ENCODE measurements around the gene SPDYE4. TPM values are rescaled to one million over a fixed set of nuclear protein-coding genes. Genes with fewer than 3 reads are reported as not detected.

Gene SPDYE4
- polyA plus RNA-seq, 1 donor: 0.73 TPM

GRCh38 chr17:8741366-8741765, 17.0 kb downstream of the SPDYE4 start:
- no peak for DNase-seq

- no peak for DNase-seq
These were observed 17.9 kb downstream of the SPDYE4 start for GRCh38 chr17:8740486-8740885.

DNA sequence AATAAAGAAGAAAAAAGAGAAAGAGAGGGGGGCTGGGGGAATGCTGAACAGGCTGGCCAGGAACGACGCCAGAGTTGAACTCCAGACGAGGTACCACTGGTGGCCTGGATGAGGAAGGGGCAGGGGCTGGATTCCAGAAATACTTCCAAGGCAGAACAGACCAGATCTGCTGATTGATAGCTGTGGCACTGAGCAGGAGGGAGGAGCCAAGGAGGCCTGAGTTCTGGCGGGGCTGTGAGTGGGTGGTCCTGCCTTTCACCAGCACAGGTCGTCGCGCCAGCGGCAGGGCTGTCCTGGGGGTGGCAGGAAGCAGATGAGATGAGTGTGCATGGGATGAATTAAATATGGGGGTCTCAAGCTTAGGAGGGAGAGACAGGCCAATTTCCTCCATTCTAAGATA, 19.2 kb downstream of the SPDYE4 start:
- DNase-seq: peak; percentile 68

- no peak for DNase-seq
These were observed 21.6 kb downstream of the SPDYE4 start for GRCh38 chr17:8736796-8737195.

GRCh38 chr17:8736362-8736761, 22.0 kb downstream of the SPDYE4 start:
- DNase-seq: no peak

DNA sequence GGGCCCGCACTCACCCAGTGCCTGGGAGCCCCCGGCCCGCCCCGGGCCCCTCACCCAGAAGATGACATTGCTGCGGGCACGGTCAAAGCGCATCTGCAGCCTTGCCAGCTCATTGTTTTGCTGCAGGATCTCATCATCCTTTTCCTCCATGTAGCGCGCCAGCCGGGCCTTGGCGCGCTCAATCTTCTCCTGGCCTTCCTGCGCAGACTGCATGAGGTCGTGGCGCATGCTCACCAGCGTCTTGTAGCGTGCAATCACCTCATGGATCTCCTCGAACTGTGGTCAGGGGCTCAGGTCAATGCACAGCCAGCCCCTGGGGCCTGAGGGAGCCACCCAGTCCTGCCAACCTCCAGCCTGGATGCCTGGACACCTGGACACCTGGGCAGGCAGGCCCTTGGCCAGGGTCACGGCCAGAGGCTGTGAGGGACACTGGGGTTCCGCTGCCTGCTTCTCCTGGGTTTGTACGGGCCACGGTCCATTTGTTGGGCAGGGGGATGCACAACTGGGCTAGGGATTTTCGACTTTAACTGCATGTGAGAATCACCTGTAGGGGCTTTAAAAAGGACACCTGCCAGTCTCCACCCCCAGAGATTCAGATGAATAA, 22.9 kb downstream of the SPDYE4 start:
- DNase-seq: no peak

DNA sequence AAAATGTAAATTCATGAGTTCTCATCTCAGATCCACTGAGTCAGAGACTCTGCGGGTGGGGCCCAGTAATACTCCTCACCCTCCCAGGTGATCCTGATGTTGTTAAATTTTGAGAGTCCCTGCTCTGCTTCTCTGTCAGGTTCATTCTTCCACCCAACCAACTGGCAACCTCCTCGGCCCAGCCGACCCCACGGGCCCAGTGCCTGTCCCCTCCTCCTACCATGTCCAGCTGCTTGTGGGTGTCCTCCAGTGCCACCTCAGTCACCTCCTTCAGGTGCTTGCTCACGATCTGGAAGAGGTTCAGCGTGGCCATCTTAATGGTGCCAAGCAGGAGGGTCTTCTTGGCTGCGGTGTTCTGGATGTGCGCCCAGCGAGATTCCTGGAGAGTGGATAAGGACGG, 23.5 kb downstream of the SPDYE4 start:
- DNase-seq: no peak

DNA sequence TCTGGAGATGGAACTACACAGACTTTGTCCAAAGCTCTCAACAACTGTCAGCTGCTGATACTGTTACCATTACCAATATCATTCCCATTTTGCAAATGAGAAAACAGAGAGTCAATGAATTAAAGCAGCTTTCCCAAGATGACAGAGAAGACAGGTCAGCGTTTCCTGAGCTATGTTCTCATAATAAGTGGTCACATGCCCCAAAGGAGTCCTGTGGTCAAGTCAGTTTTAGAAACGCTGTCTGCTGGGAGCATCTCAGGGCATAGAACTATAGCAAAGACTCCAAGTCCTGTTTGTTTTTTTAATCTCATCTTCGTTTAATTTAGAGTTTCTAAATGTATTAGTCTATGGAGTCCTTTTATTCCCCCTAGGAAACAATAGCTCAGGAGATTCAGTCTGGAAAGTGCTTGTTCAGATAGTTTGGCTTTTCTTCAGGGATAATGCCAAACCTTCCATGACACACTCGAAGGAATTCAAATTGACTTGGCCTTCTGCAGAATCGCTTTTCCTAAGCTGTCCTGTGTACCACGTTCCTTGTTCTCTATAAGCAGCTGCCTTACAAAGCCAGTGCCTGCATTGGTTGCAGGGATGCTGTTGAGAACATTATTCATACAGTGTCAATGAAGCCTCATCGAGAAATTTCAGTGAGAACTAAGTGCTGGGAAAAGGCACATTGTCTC, 25.8 kb downstream of the SPDYE4 start:
- DNase-seq: no peak

GRCh38 chr17:8729860-8730259, 28.5 kb downstream of the SPDYE4 start:
- no peak for DNase-seq

GRCh38 chr17:8729421-8729820, 28.9 kb downstream of the SPDYE4 start:
- no peak for DNase-seq

GRCh38 chr17:8728971-8729370, 29.4 kb downstream of the SPDYE4 start:
- DNase-seq: no peak

DNA sequence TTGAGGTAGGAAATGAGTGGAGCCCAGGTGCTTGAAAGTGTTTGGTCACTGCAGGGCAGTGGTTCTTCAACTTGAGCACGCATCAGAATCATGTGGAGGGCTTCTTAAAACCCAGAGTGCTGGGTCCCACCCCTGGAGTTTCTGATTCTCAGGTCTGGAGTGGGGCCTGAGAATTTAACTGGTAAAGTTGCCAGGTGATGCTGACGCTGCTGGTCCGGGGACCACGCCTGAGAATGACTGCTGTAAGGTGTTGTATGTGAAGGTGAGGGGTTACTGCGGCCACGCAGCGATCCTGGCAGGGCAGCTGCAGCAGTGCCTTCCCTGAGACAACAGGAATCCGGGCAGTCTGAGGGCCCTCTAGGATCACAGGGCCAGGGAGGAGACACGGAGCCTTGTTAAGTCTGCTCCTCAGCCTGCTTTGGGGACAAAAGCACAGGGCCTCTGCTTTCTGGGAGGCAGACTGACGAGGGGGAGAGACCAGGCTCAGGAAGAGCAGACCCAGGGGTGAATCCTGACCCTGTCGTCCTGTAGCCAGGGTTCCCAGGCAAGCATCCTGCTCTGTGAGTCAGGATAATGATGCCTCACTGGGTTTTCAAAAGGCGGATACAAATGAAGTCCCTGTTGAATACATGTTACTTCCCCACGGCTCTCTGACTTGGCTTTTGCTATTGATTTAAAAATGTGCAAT, 30.0 kb downstream of the SPDYE4 start:
- DNase-seq: no peak

DNA sequence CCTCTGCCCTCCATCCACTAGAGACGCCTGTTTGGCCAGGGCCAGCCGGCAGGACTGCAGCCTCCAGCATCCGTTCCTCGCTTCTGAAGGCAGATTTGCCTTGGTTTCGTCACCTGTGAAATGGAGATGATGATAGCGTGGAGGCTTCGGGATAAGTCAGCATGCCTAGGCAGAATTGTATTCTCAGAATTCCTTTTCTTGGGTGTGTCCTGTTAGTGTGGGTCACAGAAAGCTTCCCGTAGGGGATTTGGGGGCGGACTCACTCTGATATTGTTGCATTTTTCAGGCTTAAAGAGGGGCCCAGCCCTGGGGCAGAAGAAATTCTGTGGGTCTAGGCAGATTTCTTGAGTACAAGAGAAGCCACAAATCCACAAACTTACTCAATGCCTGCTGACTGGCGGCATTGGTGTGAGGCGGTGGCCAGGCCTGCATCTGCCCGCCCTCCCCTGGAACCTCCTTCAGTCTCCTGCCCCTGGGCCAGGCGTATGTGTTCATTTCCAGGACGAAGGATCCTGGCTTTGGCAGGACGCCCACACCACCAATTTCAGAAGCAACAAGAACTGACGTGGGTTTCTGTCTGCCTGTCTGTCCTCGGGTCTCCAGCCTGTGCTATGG, 31.3 kb downstream of the SPDYE4 start:
- no peak for DNase-seq

- DNase-seq: no peak
These were observed 32.2 kb downstream of the SPDYE4 start for GRCh38 chr17:8725881-8726876.

- DNase-seq: no peak
These were observed 33.9 kb downstream of the SPDYE4 start for GRCh38 chr17:8724451-8724850.

DNA sequence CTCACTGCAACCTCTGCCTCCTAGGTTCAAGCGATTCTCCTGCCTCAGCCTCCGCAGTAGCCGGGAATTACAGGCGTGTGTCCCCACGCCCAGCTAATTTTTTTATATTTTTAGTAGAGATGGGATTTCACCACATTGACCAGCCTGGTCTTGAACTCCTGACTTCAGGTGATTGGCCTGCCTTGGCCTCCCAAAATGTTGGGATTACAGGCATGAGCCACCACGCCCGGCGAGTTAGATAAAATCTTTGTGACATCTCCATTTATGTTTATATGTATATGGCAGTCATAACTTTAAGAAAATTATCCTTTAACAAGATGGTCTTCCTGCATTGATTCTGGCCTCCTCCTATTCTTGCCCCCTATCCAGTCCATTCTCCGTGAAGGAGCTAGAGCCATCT, 37.8 kb downstream of the SPDYE4 start:
- no peak for DNase-seq

GRCh38 chr17:8719291-8720246, 38.8 kb downstream of the SPDYE4 start:
- DNase-seq: no peak

- DNase-seq: no peak
These were observed 40.3 kb downstream of the SPDYE4 start for GRCh38 chr17:8718001-8718563.

DNA sequence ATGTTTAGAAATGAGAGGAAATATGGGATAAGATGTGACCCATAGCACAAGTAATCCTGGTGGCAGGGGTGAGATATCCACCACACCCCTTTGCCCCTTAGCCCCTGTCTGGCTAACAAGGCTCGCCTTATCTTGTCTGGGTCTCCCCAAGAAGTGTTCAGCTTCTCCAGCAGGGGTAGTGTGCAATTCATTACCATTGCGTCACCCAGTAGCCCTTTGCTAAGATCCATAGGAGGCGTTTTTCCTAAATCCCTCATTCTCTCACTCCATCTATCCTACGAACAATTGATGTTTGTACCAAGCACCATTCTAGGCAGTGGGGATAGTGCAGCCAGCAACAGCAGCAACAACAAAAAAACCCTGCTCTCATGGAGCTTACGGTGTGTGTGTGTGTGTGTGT, 44.5 kb downstream of the SPDYE4 start:
- no peak for DNase-seq

DNA sequence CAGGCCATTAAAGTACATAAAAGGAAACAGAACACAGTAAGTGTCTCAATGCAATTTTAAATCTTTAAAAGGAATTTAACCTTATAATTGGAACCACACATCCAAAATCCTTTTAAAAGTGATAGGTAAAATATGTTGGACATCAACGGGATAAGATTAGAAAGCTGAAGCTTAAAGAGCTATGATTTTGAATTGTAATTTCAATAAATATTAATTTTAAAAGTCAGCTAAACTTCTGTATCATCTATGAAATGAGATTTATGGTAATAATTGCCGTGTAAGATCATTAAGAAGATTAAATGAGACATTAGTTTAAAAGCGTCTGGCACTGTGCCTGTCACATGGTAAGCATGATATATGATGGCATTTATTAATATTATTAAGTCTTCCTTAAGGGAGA, 45.0 kb downstream of the SPDYE4 start:
- DNase-seq: no peak
